Measurements from ENCODE around the gene TRPV6. TPM values are rescaled to one million over a fixed set of nuclear protein-coding genes. Genes with fewer than 3 reads are reported as not detected.

The TRPV6 gene
- not detected for total RNA-seq

DNA sequence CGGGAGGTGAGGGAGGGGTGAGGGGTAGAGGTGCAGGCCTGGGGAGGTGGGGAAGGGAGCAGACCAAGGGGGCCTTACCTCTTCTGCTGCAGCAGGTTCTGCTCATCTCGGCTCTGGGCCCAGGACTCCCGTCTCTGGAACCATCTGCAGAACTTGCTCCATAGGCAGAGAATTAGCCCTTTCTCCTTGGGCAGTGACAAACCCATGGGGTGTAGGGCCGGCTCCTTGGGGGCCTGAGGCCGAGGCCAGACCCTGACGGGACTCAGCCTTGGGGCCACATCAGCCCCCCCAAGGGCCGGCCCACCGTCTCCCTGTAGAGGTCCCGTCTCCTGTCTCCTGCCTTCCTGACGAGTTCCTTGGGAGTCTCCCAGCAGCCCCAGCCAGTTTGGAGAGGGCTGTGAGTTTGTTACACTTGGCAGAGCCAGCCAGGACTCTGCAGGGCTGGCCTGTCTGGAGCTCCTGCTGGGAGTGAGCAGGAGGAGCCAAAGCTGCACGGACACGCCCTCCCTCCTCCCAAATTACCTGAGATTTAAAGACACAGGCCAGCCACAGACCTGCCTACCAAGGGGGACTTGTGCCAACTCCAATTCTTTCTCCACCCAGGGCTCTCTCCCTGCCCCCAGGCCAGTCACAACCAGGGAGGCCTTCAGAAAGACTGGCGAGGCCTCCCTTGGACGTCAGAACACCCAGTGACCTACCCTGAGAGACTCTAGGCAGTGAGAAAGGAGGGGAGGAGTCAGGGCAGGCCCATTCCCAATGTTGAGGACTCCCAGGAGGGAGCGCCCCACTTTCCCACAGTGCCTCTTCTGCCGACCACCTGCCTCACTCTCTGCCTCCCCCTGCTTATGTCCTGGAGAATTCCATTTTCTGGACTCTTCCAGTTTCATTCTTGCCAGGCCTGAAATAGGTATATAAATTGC is at the start of gene TRPV6:
Gene TRPV6 (minus strand): TSS at position 435 of the 920 bp plus-strand sequence.
- Histone ChIP-seq H3K4me1 (ENCODE audit: control insufficient read depth in 3 of 3, insufficient read depth in 3 of 3, low read length in 3 of 3) (no peaks in the 10 kb centered on the region), H3K9me3 (ENCODE audit: control insufficient read depth in 3 of 3, low read length in 3 of 3) (no peaks in the 10 kb centered on the region), H3K27ac (ENCODE audit: low read depth, low read length) (no peak within 1 kb of the TSS), H3K27me3 (ENCODE audit: control insufficient read depth in 3 of 3, insufficient read depth in 3 of 3, low read length in 3 of 3) (peaks cover 8 to 35% (median 17%) of the 10 kb centered on the region in 3 donors), H3K9ac (ENCODE audit: low read depth in 1 of 3, low read length in 3 of 3) (no peak within 1 kb of the TSS), H3K36me3 (ENCODE audit: control insufficient read depth in 3 of 3, insufficient read depth in 3 of 3, low read length in 3 of 3) (no peaks in the 10 kb centered on the region), H3K4me3 (ENCODE audit: low read length in 3 of 3) (no peak within 1 kb of the TSS)

DNA sequence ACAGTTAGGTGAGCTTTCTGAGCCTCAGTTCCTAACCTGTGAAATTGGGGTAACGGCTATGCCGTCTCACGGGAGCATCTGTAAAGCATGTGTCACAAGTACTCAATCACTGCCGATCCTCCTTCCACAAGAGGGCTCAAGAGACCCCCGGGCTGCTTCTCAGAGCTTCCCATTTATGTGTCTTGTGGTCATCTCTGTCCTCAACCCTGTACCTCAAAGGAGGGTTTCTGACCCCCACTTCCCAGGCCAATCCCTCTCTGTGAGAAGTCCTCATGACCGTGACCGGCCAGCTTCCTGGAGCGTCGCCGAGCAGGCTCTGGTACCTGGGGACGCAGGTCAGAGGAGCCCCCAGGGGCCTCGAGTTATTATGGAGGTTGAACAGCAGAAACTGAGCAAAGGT is 48.5 kb upstream of the TRPV6 start:
- Histone ChIP-seq H3K27ac (ENCODE audit: low read depth, low read length) (no peak overlapping the region), H3K36me3 (ENCODE audit: control insufficient read depth in 3 of 3, insufficient read depth in 3 of 3, low read length in 3 of 3) (no peaks in the 10 kb centered on the region), H3K27me3 (ENCODE audit: control insufficient read depth in 3 of 3, insufficient read depth in 3 of 3, low read length in 3 of 3) (peaks cover 0 to 9% (median 4%) of the 10 kb centered on the region in 3 donors), H3K4me3 (ENCODE audit: low read length in 3 of 3) (no peak overlapping the region), H3K9ac (ENCODE audit: low read depth in 1 of 3, low read length in 3 of 3) (no peak overlapping the region), H3K4me1 (ENCODE audit: control insufficient read depth in 3 of 3, insufficient read depth in 3 of 3, low read length in 3 of 3) (no peaks in the 10 kb centered on the region), H3K9me3 (ENCODE audit: control insufficient read depth in 3 of 3, low read length in 3 of 3) (no peaks in the 10 kb centered on the region)

DNA sequence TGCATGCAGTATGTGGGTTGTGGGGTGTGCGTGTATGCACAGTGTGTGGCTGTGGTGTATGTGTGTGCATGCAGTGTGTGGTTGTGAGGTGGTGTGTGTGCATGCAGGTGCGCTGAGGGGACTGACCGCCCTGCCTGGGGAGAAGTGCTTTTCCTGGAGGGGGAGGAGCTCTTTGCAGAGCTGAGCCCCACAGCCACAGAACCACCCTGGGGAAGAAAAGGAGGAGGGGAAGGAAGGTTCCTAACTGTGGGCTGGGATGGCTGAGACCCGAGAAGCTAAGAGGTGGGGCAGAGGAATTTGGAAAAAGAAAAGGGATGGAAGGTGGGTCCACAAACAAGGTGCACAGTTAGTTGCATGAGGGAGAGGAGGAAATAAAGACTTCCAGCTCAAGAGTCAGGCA is 48.1 kb upstream of the TRPV6 start, which contains the start of gene TRPV5:
Gene TRPV5 (minus strand): TSS at position 123 of the 400 bp plus-strand sequence. CDS start 287 bp downstream, outside the sequence.
- H3K9me3 ChIP-seq (ENCODE audit: control insufficient read depth in 3 of 3, low read length in 3 of 3), result no peaks in the 10 kb centered on the region
- H3K36me3 ChIP-seq (ENCODE audit: control insufficient read depth in 3 of 3, insufficient read depth in 3 of 3, low read length in 3 of 3), result no peaks in the 10 kb centered on the region
- H3K9ac ChIP-seq (ENCODE audit: low read depth in 1 of 3, low read length in 3 of 3), result no peak within 1 kb of the TSS
- no peak within 1 kb of the TSS for H3K4me3 ChIP-seq (ENCODE audit: low read length in 3 of 3)
- H3K27me3 ChIP-seq (ENCODE audit: control insufficient read depth in 3 of 3, insufficient read depth in 3 of 3, low read length in 3 of 3), result peaks cover 0 to 9% (median 4%) of the 10 kb centered on the region in 3 donors
- H3K27ac ChIP-seq (ENCODE audit: low read depth, low read length), result no peak within 1 kb of the TSS
- H3K4me1 ChIP-seq (ENCODE audit: control insufficient read depth in 3 of 3, insufficient read depth in 3 of 3, low read length in 3 of 3), result no peaks in the 10 kb centered on the region

DNA sequence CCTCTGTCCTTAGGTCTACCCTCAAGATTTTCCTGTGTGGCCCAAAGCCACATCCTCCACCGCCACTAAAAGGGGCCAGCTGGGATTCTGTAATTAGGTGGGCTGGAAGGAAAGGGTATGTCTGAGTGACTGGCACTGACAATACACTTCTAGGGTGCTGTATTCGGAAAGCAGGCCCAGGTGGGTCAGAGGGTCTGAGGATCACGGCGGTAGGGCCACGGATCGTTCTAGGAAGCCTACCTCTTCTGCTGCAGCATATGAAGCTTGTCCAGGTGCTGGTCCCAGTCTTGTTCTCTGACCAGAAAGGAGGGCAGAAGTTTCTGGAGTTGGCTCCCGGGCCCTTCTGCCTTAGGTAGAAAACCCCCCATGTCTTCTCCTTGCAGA is 47.5 kb upstream of the TRPV6 start:
- no peak overlapping the region for H3K9ac ChIP-seq (ENCODE audit: low read depth in 1 of 3, low read length in 3 of 3)
- no peaks in the 10 kb centered on the region for H3K9me3 ChIP-seq (ENCODE audit: control insufficient read depth in 3 of 3, low read length in 3 of 3)
- H3K27ac ChIP-seq (ENCODE audit: low read depth, low read length), result no peak overlapping the region
- no peak overlapping the region for H3K4me3 ChIP-seq (ENCODE audit: low read length in 3 of 3)
- peaks cover 0 to 9% (median 4%) of the 10 kb centered on the region in 3 donors for H3K27me3 ChIP-seq (ENCODE audit: control insufficient read depth in 3 of 3, insufficient read depth in 3 of 3, low read length in 3 of 3)
- H3K4me1 ChIP-seq (ENCODE audit: control insufficient read depth in 3 of 3, insufficient read depth in 3 of 3, low read length in 3 of 3), result no peaks in the 10 kb centered on the region
- no peaks in the 10 kb centered on the region for H3K36me3 ChIP-seq (ENCODE audit: control insufficient read depth in 3 of 3, insufficient read depth in 3 of 3, low read length in 3 of 3)

DNA sequence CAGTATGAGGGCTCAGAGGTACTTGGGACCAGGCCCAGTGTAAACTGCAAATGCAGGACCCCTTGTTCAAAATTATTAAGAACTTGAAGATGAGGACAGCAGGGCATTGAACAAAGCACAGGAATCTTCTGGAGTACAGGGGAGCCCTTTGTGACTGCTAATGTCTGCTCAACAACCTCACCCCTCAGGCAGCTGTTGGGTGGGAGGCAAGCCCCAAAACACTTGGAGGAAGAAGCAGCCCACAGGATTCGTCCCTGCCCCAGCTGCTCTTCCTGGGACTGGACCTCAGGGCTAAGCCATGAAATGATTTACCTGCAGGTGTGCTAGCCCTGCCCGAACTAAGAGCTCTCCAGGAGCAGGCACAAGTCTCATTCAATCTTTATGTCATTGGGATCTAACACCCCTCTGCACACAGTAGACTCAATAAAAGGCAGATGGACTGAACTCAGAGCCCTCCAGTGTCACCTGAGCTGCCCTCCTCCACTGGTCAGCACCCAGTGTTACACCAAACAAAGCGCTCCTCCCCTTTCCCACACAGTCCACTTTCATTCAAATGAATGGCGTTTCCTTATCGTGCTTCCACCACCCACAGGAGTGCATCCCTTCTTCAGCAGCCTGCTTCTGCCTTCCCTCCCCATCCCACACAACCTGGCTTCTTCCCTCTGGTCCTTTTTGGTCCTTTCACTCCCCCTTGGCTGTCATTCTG is 47.0 kb upstream of the TRPV6 start:
- H3K27me3 ChIP-seq (ENCODE audit: control insufficient read depth in 3 of 3, insufficient read depth in 3 of 3, low read length in 3 of 3), result peaks cover 0 to 9% (median 7%) of the 10 kb centered on the region in 3 donors
- no peak overlapping the region for H3K27ac ChIP-seq (ENCODE audit: low read depth, low read length)
- no peaks in the 10 kb centered on the region for H3K36me3 ChIP-seq (ENCODE audit: control insufficient read depth in 3 of 3, insufficient read depth in 3 of 3, low read length in 3 of 3)
- no peak overlapping the region for H3K4me3 ChIP-seq (ENCODE audit: low read length in 3 of 3)
- no peak overlapping the region for H3K9ac ChIP-seq (ENCODE audit: low read depth in 1 of 3, low read length in 3 of 3)
- H3K9me3 ChIP-seq (ENCODE audit: control insufficient read depth in 3 of 3, low read length in 3 of 3), result no peaks in the 10 kb centered on the region
- H3K4me1 ChIP-seq (ENCODE audit: control insufficient read depth in 3 of 3, insufficient read depth in 3 of 3, low read length in 3 of 3), result no peaks in the 10 kb centered on the region

DNA sequence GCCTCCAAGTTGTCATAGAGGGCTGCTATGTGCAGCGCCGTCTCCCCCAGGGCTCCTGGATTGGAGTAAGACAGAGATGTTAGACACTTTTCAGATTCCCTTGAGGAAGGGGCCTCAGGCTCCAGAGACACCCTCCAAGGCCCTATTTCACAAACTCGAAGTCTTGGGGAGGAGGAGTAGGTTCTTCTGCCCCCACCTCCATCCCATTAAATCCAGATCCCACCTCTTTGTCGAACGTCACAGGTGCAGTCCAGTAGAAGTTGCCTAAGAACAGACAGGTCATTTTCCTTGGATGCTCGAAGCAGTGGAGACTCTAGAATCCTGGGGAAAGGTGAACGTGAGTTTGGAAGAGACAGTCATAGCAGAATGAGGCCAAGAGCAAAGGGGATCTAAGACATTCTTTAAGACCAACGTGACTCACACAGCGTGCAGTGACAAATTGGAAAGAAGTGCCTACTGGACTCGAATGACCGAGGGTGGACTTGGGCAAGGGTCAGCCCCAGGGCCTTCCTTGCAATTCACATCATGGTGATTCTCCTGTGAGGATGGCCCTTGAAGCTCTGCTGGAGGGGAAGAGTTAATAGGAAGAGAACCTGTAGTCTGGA is 44.7 kb upstream of the TRPV6 start:
- Histone ChIP-seq H3K4me1 (ENCODE audit: control insufficient read depth in 3 of 3, insufficient read depth in 3 of 3, low read length in 3 of 3) (no peaks in the 10 kb centered on the region), H3K4me3 (ENCODE audit: low read length in 3 of 3) (no peak overlapping the region), H3K9me3 (ENCODE audit: control insufficient read depth in 3 of 3, low read length in 3 of 3) (no peaks in the 10 kb centered on the region), H3K36me3 (ENCODE audit: control insufficient read depth in 3 of 3, insufficient read depth in 3 of 3, low read length in 3 of 3) (no peaks in the 10 kb centered on the region), H3K9ac (ENCODE audit: low read depth in 1 of 3, low read length in 3 of 3) (no peak overlapping the region), H3K27me3 (ENCODE audit: control insufficient read depth in 3 of 3, insufficient read depth in 3 of 3, low read length in 3 of 3) (peaks cover 0 to 9% (median 7%) of the 10 kb centered on the region in 3 donors), H3K27ac (ENCODE audit: low read depth, low read length) (no peak overlapping the region)

DNA sequence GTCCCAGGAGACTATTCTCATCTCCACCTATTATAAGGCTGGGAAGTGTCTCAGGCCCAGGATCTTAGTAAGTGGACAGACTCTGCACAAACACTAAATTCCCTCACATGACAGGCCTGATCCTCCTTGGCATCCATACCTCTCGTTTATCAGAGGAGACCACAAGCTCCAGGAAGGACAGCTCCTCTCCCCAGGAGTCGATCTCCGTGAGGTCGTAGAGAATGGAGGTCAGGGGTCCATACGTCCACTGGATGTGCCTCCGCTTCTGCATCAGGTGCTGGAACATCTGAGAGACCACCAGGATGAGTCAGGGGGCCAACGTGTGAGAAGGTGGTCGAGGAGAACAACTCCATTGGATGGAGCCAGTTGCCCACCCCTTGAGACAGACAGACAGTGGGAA is 42.4 kb upstream of the TRPV6 start:
- H3K9me3 ChIP-seq (ENCODE audit: control insufficient read depth in 3 of 3, low read length in 3 of 3), result no peaks in the 10 kb centered on the region

DNA sequence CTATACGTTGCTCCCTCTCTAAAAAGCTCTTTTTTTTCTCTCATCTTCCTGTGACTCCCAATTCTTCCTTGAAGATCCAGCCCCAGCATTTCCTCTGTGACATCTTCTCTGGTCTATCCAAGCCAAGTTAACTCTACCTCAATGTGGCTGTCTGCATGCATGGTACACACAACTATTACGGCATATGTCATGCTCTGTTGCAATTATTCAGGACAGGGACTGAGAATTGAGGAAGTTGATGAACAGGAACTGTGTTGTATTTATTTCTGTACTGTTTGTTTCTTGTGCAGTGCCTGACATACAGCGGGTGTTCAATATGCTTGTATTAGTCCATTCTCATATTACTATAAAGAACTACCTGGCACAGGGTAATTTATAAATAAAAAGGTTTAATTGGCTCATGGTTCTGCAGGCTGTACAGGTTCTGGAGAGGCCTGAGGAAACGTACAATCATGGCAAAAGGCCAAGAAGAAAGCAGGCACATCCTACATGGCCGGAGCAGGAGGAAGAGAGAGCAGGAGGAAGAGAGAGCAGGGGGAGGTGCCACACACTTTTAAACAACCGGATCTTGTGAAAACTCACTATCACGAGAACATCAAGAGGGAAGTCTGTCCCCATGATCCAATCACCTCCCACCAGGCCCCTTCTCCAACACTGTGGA is 41.7 kb upstream of the TRPV6 start:
- Histone ChIP-seq H3K36me3 (ENCODE audit: control insufficient read depth in 3 of 3, insufficient read depth in 3 of 3, low read length in 3 of 3) (no peaks in the 10 kb centered on the region), H3K9me3 (ENCODE audit: control insufficient read depth in 3 of 3, low read length in 3 of 3) (no peaks in the 10 kb centered on the region), H3K4me1 (ENCODE audit: control insufficient read depth in 3 of 3, insufficient read depth in 3 of 3, low read length in 3 of 3) (no peaks in the 10 kb centered on the region), H3K4me3 (ENCODE audit: low read length in 3 of 3) (no peak overlapping the region), H3K27me3 (ENCODE audit: control insufficient read depth in 3 of 3, insufficient read depth in 3 of 3, low read length in 3 of 3) (peaks cover 0 to 3% (median 0%) of the 10 kb centered on the region in 3 donors), H3K27ac (ENCODE audit: low read depth, low read length) (no peak overlapping the region), H3K9ac (ENCODE audit: low read depth in 1 of 3, low read length in 3 of 3) (no peak overlapping the region)

More for the DNA sequence above, 42.4 kb upstream of the TRPV6 start:
- Histone ChIP-seq H3K27me3 (ENCODE audit: control insufficient read depth in 3 of 3, insufficient read depth in 3 of 3, low read length in 3 of 3) (peaks cover 0 to 3% (median 1%) of the 10 kb centered on the region in 3 donors), H3K9ac (ENCODE audit: low read depth in 1 of 3, low read length in 3 of 3) (no peak overlapping the region), H3K36me3 (ENCODE audit: control insufficient read depth in 3 of 3, insufficient read depth in 3 of 3, low read length in 3 of 3) (no peaks in the 10 kb centered on the region), H3K27ac (ENCODE audit: low read depth, low read length) (no peak overlapping the region), H3K4me3 (ENCODE audit: low read length in 3 of 3) (no peak overlapping the region), H3K4me1 (ENCODE audit: control insufficient read depth in 3 of 3, insufficient read depth in 3 of 3, low read length in 3 of 3) (no peaks in the 10 kb centered on the region)

DNA sequence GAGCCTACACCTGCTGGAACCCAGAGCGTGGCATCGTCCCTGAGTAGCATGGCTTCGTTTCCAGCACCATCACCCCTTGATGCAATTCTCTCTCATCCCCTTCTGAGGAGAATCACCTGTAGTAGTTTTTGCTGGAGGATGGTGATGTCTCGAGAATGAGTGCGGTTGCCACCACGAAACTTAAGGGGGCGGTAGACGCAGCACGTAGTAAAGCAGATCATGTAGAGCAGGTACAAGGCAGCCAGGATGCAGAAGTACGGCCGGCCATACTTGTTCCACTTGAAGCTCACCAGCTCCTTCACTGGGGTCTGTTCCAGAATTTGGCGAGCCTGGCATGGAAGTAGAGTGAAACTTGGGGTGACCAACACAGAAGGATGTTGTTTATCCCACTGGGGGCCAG is 39.9 kb upstream of the TRPV6 start:
- H3K9ac ChIP-seq (ENCODE audit: low read depth in 1 of 3, low read length in 3 of 3), result no peak overlapping the region
- H3K9me3 ChIP-seq (ENCODE audit: control insufficient read depth in 3 of 3, low read length in 3 of 3), result no peaks in the 10 kb centered on the region
- peaks cover 0 to 3% (median 0%) of the 10 kb centered on the region in 3 donors for H3K27me3 ChIP-seq (ENCODE audit: control insufficient read depth in 3 of 3, insufficient read depth in 3 of 3, low read length in 3 of 3)
- no peak overlapping the region for H3K4me3 ChIP-seq (ENCODE audit: low read length in 3 of 3)
- no peaks in the 10 kb centered on the region for H3K4me1 ChIP-seq (ENCODE audit: control insufficient read depth in 3 of 3, insufficient read depth in 3 of 3, low read length in 3 of 3)
- no peaks in the 10 kb centered on the region for H3K36me3 ChIP-seq (ENCODE audit: control insufficient read depth in 3 of 3, insufficient read depth in 3 of 3, low read length in 3 of 3)
- no peak overlapping the region for H3K27ac ChIP-seq (ENCODE audit: low read depth, low read length)

Measured in skeletal muscle tissue (tissue), 4 donors.